Immature natural killer cell (primary cell): Measurements from ENCODE around the gene HOMEZ. TPM values are rescaled to one million over a fixed set of nuclear protein-coding genes. Genes with fewer than 3 reads are reported as not detected.

Experiments
- DNase-seq, 3 donors: peaks; one replicate each; pipeline ENCODE4 v3.0.0; 2022; ENCODE audit warnings: mixed read lengths in 1 of 3
- H3K27ac Mint-ChIP-seq, 6 donors: one replicate each; pipeline ENCODE4 v1.8.0; 2020; ENCODE audit warnings: mixed read lengths in 6 of 6, mild to moderate bottlenecking in 5 of 6, inconsistent platforms in 4 of 6, moderate library complexity in 3 of 6
- H3K27me3 Mint-ChIP-seq, 3 donors: one replicate each; pipeline ENCODE4 v1.8.0; 2020 to 2021; ENCODE audit warnings: low read depth in 3 of 3, mild to moderate bottlenecking in 3 of 3, mixed read lengths in 3 of 3, moderate library complexity in 3 of 3, inconsistent platforms in 1 of 3
- H3K36me3 Mint-ChIP-seq, 3 donors: one replicate each; pipeline ENCODE4 v1.8.0; 2020; ENCODE audit warnings: mixed read lengths in 3 of 3, inconsistent platforms in 2 of 3, mild to moderate bottlenecking in 2 of 3
- H3K4me1 Mint-ChIP-seq, 2 donors: one replicate each; pipeline ENCODE4 v1.8.0; 2020; ENCODE audit warnings: inconsistent platforms in 2 of 2, mild to moderate bottlenecking in 2 of 2, mixed read lengths in 2 of 2, moderate library complexity in 1 of 2
- H3K4me3 Mint-ChIP-seq, 5 donors: one replicate each; pipeline ENCODE4 v1.8.0; 2020; ENCODE audit warnings: mild to moderate bottlenecking in 5 of 5, mixed read lengths in 5 of 5, inconsistent platforms in 3 of 5, moderate library complexity in 3 of 5
- H3K9me3 Mint-ChIP-seq, 6 donors: one replicate each; pipeline ENCODE4 v1.8.0; 2020; ENCODE audit warnings: mild to moderate bottlenecking in 6 of 6, mixed read lengths in 6 of 6, inconsistent platforms in 4 of 6, moderate library complexity in 3 of 6
- polyA plus RNA-seq, 3 donors: library from polyadenylated mRNA; unstranded; fragments of 300-500 nt; fragmentation: Illumina TruSeq; gene quantifications; one replicate each; pipeline ENCODE4 v1.2.3, GENCODE V29; 2021

The HOMEZ gene
- polyA plus RNA-seq, 3 donors from 2014 or later, result 1.2 to 4.9 (median 2.1) TPM

DNA sequence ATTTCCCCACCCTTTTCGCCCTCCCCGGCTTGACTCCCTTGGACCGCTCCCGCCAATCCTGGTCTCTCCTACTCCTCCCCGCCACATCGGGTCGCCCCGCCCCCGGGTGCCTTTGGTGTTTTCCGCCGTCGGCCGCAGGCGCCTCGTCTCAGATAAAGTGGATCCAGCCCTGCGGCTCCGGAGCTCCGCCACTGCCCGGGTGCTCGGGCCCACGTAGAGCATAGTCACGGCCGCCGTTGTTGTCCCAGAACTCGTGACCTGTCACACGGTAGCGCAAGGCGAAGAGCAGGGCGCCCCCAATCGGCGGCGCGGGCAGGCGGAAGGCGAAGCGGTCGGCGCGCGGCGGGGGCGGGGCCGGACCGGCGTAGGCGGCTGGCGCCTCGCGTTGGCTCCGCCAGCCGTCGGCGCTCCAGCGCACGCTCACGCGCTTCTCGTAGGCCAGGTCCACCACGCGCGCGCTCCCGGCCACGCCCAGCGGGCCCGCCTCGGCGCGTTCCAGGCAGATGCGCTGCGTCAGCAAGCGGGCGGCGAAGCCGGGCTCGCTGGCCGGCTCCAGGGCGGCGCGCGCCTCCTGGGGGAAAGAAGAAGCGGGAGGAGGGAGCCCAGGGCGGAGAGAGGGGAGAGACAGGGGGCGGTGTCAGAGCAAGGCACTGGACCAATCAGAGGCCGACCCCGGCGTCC is 15.5 kb upstream of the HOMEZ start:
- Mint-ChIP-seq H3K4me3 (peak overlapping the region; percentile 90 to 100 (median 96)), H3K4me1 (peaks cover 34 to 49% of the 10 kb centered on the region in 2 donors), H3K27ac (peak overlapping the region; percentile 88 to 99 (median 94)), H3K36me3 (peaks cover 0 to 4% (median 0%) of the 10 kb centered on the region in 3 donors), H3K27me3 (peaks cover 6 to 13% (median 10%) of the 10 kb centered on the region in 3 donors), H3K9me3 (no peaks in the 10 kb centered on the region)
- peak; percentile 98 to 99 (median 99) for DNase-seq

DNA sequence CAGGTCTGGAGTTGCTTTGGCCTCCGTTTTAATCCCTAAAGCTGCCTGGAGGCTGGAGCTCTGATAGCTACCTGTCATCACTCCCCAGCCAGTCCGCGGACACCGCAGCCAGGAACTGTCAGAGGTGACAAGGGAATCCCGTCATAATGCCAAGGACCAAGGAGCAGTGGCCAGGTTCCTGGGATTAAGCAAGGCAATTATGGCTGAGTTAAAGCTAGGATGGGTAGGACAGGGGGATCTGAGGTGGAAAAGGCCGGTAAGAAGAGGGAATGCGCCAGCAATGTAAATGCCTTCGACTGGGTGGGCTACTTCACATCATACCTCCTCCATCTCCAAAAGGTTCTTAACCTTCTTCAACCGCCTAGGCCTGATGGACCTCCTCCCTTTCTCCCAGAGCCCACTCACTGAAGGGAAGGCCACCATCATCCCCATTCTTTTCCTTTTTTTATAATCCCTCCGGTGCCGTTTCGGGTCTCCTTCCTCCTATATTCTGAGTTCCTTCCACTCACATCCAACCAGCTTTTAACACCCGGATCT is 14.8 kb upstream of the HOMEZ start:
- peak overlapping the region; percentile 88 to 99 (median 94) for H3K27ac Mint-ChIP-seq
- DNase-seq, result peak in 1 of 3 donors; percentile 18
- peaks cover 0 to 4% (median 0%) of the 10 kb centered on the region in 3 donors for H3K36me3 Mint-ChIP-seq
- peak overlapping the region; percentile 88 to 96 (median 91) for H3K4me3 Mint-ChIP-seq
- no peaks in the 10 kb centered on the region for H3K9me3 Mint-ChIP-seq
- H3K4me1 Mint-ChIP-seq, result peaks cover 28 to 45% of the 10 kb centered on the region in 2 donors
- peaks cover 6 to 10% (median 9%) of the 10 kb centered on the region in 3 donors for H3K27me3 Mint-ChIP-seq

- H3K36me3 Mint-ChIP-seq, result peaks cover 0 to 4% (median 0%) of the 10 kb centered on the region in 3 donors
- peaks cover 7 to 13% (median 11%) of the 10 kb centered on the region in 3 donors for H3K27me3 Mint-ChIP-seq
- H3K27ac Mint-ChIP-seq, result peak overlapping the region; percentile 88 to 99 (median 94)
- no peaks in the 10 kb centered on the region for H3K9me3 Mint-ChIP-seq
- H3K4me3 Mint-ChIP-seq, result peak overlapping the region; percentile 88 to 96 (median 91)
- no peak for DNase-seq
- peaks cover 28 to 46% of the 10 kb centered on the region in 2 donors for H3K4me1 Mint-ChIP-seq
Measured at GRCh38 chr14:23299986-23300686, 14.2 kb upstream of the HOMEZ start.

DNA sequence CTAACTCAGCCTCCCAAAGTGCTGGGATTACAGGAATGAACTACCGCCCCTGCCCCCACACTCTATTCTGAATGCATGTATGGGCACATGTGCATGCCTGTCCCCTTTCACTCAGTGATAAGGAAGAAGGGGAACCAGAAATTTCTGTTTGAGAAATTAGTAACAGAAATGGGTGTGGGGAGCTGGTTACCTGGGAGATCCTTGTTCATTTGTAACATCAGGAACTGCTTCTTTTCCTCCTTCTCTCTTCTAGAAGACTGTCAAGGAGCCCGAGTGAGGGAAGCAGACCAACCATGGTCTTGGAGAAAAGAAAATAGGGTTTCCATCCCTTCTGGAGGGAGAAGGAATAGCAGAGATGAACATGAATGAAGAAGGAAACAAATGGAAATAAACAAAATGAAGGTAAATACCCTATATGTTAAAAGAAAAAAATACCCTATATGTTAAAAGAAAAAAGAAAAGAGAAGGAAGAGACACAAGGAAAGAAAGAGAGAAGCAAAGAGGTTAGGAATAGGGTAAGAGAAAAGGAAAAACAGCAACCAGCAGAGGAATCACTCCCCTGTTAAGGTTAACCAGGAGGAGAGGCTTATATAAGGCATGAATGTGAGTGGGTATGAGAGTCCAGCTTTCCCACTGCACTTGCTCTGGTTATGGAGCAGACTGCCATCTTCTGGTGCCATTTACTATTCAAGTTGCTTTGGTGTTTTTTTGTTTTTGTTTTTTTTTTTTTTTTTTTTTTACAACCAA is 13.5 kb upstream of the HOMEZ start:
- H3K9me3 Mint-ChIP-seq, result no peaks in the 10 kb centered on the region
- peak; percentile 19 to 27 (median 26) for DNase-seq
- H3K4me1 Mint-ChIP-seq, result peaks cover 30 to 46% of the 10 kb centered on the region in 2 donors
- H3K27me3 Mint-ChIP-seq, result peaks cover 12 to 17% (median 16%) of the 10 kb centered on the region in 3 donors
- H3K4me3 Mint-ChIP-seq, result peak overlapping the region; percentile 11 to 62 (median 61)
- peaks cover 0 to 4% (median 0%) of the 10 kb centered on the region in 3 donors for H3K36me3 Mint-ChIP-seq
- H3K27ac Mint-ChIP-seq, result peak overlapping the region in 4 of 6 donors; percentile 87 to 99 (median 92)

- H3K27me3 Mint-ChIP-seq, result peaks cover 14 to 24% (median 20%) of the 10 kb centered on the region in 3 donors
- no peaks in the 10 kb centered on the region for H3K9me3 Mint-ChIP-seq
- H3K36me3 Mint-ChIP-seq, result peaks cover 0 to 4% (median 0%) of the 10 kb centered on the region in 3 donors
- peak overlapping the region in 2 of 6 donors; percentile 45 to 53 for H3K27ac Mint-ChIP-seq
- H3K4me3 Mint-ChIP-seq, result no peak overlapping the region
- H3K4me1 Mint-ChIP-seq, result peaks cover 24 to 39% of the 10 kb centered on the region in 2 donors
- DNase-seq, result no peak
Measured at GRCh38 chr14:23297611-23298277, 11.8 kb upstream of the HOMEZ start.

GRCh38 chr14:23297096-23297495 is 11.2 kb upstream of the HOMEZ start:
- Mint-ChIP-seq H3K36me3 (peaks cover 0 to 4% (median 0%) of the 10 kb centered on the region in 3 donors), H3K27me3 (peaks cover 11 to 19% (median 18%) of the 10 kb centered on the region in 3 donors), H3K9me3 (no peaks in the 10 kb centered on the region), H3K27ac (peak overlapping the region in 3 of 6 donors; percentile 37 to 58 (median 49)), H3K4me1 (peaks cover 21 to 35% of the 10 kb centered on the region in 2 donors), H3K4me3 (no peak overlapping the region)
- DNase-seq, result no peak

- DNase-seq, result no peak
- peaks cover 10 to 20% (median 18%) of the 10 kb centered on the region in 3 donors for H3K27me3 Mint-ChIP-seq
- peak overlapping the region in 2 of 6 donors; percentile 54 to 66 for H3K27ac Mint-ChIP-seq
- H3K9me3 Mint-ChIP-seq, result no peaks in the 10 kb centered on the region
- H3K4me1 Mint-ChIP-seq, result peaks cover 21 to 35% of the 10 kb centered on the region in 2 donors
- H3K4me3 Mint-ChIP-seq, result no peak overlapping the region
- H3K36me3 Mint-ChIP-seq, result peaks cover 0 to 4% (median 0%) of the 10 kb centered on the region in 3 donors
Measured at GRCh38 chr14:23296012-23296777, 10.3 kb upstream of the HOMEZ start.

DNA sequence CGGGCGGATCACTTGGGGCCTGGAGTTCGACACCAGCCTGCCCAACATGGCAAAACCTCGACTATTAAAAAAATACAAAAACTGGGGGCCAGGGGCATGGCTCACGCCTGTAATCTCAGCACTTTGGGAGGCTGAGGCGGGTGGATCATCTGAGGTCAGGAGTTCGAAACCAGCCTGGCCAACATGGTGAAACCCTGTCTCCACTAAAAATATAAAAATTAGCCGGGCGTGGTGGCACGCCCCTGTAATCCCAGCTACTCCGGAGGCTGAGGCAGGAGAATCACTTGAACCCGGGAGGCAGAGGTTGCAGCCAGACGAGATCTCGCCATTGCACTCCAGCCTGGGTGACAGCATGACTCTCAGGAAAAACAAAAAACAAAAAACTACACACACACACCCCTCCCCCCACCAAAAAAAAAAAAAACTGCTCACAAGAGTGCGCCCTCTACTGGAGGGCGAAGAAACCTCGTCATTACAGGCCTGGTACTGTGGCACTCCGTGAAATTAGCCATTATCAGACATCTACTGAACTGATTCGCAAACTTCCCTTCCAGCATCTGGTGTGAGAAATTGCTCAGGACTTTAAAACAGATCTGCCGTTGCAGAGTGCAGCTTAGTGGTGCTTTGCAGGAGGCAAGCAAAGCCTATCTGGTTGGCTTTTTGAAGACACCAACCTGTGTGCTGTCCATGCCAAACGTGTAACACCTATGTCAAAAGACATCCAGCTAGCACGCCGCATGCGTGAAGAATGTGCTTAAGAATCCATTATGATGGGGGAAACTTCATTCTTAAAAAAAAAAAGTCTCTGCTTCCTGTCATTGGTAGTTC is 9.0 kb upstream of the HOMEZ start:
- peak overlapping the region in 3 of 5 donors; percentile 18 to 37 (median 33) for H3K4me3 Mint-ChIP-seq
- H3K36me3 Mint-ChIP-seq, result peaks cover 0 to 4% (median 0%) of the 10 kb centered on the region in 3 donors
- H3K9me3 Mint-ChIP-seq, result no peaks in the 10 kb centered on the region
- H3K27me3 Mint-ChIP-seq, result peaks cover 10 to 22% (median 18%) of the 10 kb centered on the region in 3 donors
- H3K27ac Mint-ChIP-seq, result peak overlapping the region; percentile 12 to 89 (median 66)
- DNase-seq, result peak; percentile 60 to 73 (median 63)
- peaks cover 10 to 23% of the 10 kb centered on the region in 2 donors for H3K4me1 Mint-ChIP-seq

DNA sequence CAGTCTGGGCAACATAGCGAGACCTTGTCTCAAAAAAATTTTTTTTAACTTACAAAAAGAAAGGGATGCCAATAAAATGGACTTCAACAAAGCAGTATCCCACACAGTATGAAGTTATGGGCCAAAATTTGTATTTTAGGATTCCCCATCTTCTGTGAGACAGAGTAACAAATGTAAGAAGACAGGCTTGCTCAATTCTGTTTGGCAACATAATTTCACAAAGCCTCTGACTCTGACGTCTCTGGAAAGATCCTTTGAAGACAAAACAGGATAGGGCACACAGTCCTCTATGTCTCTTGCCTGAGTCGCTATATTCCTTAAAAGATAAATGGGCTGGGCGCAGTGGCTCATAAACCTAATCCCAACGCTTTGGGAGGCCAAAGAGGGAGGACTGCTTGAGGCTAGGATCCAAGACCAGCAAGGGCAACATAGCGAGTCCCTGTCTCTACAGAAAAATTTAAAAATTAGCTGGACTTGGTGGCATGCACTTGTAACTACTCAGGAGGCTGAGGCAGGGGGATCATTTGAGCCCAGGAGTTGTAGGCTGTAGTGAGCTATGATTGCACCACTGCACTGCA is 1.1 kb upstream of the HOMEZ start:
- Mint-ChIP-seq H3K27ac (peak overlapping the region; percentile 88 to 99 (median 95)), H3K4me3 (peak overlapping the region; percentile 92 to 99 (median 96)), H3K9me3 (no peaks in the 10 kb centered on the region), H3K27me3 (peaks cover 0 to 9% (median 3%) of the 10 kb centered on the region in 3 donors), H3K36me3 (no peaks in the 10 kb centered on the region), H3K4me1 (peaks cover 21 to 28% of the 10 kb centered on the region in 2 donors)
- no peak for DNase-seq

- DNase-seq, result no peak
- Mint-ChIP-seq H3K9me3 (no peaks in the 10 kb centered on the region), H3K27me3 (peaks cover 0 to 11% (median 3%) of the 10 kb centered on the region in 3 donors), H3K36me3 (no peaks in the 10 kb centered on the region), H3K4me3 (peak overlapping the region; percentile 85 to 99 (median 96)), H3K27ac (peak overlapping the region; percentile 83 to 94 (median 88)), H3K4me1 (peaks cover 23 to 28% of the 10 kb centered on the region in 2 donors)
Measured at GRCh38 chr14:23285530-23286019, 357 bp downstream of the HOMEZ start.
